ENCODE data around the gene NFX1. TPM values are rescaled to one million over a fixed set of nuclear protein-coding genes. Genes with fewer than 3 reads are reported as not detected.
"Not testable (repeated sequence)": the region's sequence is repeated elsewhere in the genome, so short reads cannot be mapped to it uniquely, and the experiment has no call there.

Gene NFX1
- total and polyA plus RNA-seq, 2 donors (not counting 1 experiment from before 2014, with no cell fraction given): 30.2 to 39.5 TPM

DNA sequence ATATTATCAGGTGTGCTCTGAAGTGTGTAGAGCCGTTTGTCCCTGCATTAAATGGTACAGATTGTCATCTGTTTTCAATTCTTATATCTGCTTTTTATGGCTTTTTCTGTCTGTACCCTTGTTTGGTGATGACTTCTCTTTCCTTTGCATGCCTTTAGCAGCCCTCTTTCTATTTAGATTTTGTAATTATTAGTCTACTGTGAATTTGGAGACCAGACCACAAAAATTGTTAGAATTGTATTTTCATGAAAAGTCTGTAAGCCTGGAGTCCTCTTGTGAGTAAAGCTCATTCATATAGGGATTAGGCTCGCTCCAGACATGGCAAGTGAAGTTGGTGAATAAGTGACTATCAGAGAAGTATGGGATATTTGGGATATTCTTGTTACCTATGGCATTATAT, 41.7 kb downstream of the NFX1 start:
- no peak for TF ChIP-seq EZH2 (IDR thresholded peaks at IDR 0.05; ENCODE audit: low read length, missing control alignments)
- no peak for TF ChIP-seq CTCF (conservative IDR thresholded peaks at IDR 0.05 in 1 of 2, IDR thresholded peaks at IDR 0.05 in 1 of 2; ENCODE audit: low read depth in 1 of 2, low read length in 2 of 2)
- H3K9me3 ChIP-seq (ENCODE audit: control insufficient read depth, insufficient read depth, low read depth, low read length): no peaks in the 10 kb centered on the region
- no peaks in the 10 kb centered on the region for H3K27me3 ChIP-seq (ENCODE audit: control insufficient read depth, insufficient read depth, low read length)
- peaks cover 9% of the 10 kb centered on the region for H3K4me1 ChIP-seq (ENCODE audit: control insufficient read depth, extremely low read depth, insufficient read depth, low read length)
- no peak overlapping the region for H3K27ac ChIP-seq (ENCODE audit: insufficient read depth, low read length)
- H3K4me2 ChIP-seq (ENCODE audit: extremely low read depth, insufficient read depth, low read length): no peak overlapping the region
- H2AFZ ChIP-seq (ENCODE audit: low read length): no peak overlapping the region
- H3K36me3 ChIP-seq (ENCODE audit: control insufficient read depth, insufficient read depth, low read length): peaks cover 5% of the 10 kb centered on the region
- H3K4me3 ChIP-seq (replicated peaks in 1 of 4; ENCODE audit: control extremely low read depth in 1 of 4, insufficient read depth in 1 of 4, low read depth in 3 of 4, low read length in 4 of 4): no peak overlapping the region
- DNase-seq (ENCODE audit: low read depth in 2 of 2): no peak
- no peak overlapping the region for H3K9ac ChIP-seq (ENCODE audit: insufficient read depth, low read length)
- no peaks in the 10 kb centered on the region for H3K79me2 ChIP-seq (ENCODE audit: control insufficient read depth, insufficient read depth, low read length)
- no peaks in the 10 kb centered on the region for H4K20me1 ChIP-seq (ENCODE audit: control insufficient read depth, extremely low read depth, insufficient read depth, low read length)

DNA sequence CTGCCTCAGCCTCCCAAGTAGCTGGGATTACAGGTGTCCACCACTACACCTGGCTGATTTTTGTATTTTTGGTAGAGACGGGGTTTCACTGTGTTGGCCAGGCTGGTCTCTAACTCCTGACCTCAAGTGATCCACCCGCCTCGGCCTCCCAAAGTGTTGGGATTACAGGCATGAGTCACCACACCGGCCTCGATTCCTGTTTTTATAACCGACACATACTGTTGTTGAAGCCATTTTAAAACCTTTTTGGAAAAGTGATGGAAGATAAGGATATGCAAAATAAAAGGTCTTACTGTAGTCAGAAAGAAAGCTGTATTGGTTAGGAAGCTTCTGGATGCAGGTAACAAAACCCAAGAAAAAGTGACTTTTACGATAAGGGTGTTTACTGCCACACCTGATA, 42.6 kb downstream of the NFX1 start:
- not testable (repeated sequence) for H3K9ac ChIP-seq (ENCODE audit: insufficient read depth, low read length); H3K9me3 ChIP-seq (ENCODE audit: control insufficient read depth, insufficient read depth, low read depth, low read length); H3K4me1 ChIP-seq (ENCODE audit: control insufficient read depth, extremely low read depth, insufficient read depth, low read length); H3K4me2 ChIP-seq (ENCODE audit: extremely low read depth, insufficient read depth, low read length); H4K20me1 ChIP-seq (ENCODE audit: control insufficient read depth, extremely low read depth, insufficient read depth, low read length); H2AFZ ChIP-seq (ENCODE audit: low read length); H3K27me3 ChIP-seq (ENCODE audit: control insufficient read depth, insufficient read depth, low read length); H3K79me2 ChIP-seq (ENCODE audit: control insufficient read depth, insufficient read depth, low read length); H3K4me3 ChIP-seq (replicated peaks in 1 of 4; ENCODE audit: control extremely low read depth in 1 of 4, insufficient read depth in 1 of 4, low read depth in 3 of 4, low read length in 4 of 4); H3K36me3 ChIP-seq (ENCODE audit: control insufficient read depth, insufficient read depth, low read length); H3K27ac ChIP-seq (ENCODE audit: insufficient read depth, low read length)
- DNase-seq (ENCODE audit: low read depth in 2 of 2): peak in 1 of 2 donors; percentile 32

DNA sequence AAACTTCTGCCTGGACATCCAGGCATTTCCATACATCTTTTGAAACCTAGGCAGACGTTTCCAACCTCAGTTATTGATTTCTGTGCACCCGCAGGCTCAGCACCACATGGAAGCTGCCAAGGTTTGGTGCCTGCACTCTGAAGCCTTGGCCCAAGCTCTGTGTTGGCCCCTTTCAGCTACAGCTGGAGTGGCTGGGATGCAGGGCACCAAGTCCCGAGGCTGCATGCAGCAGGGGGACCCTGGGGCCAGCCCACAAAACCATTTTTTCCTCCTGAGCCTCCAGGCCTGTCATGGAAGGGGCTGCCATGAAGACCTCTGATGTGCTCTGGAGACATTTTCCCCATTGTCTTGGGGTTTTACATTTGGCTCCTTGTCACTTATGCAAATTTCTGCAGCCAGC, 49.9 kb downstream of the NFX1 start:
- no peaks in the 10 kb centered on the region for H3K4me1 ChIP-seq (ENCODE audit: control insufficient read depth, extremely low read depth, insufficient read depth, low read length)
- DNase-seq (ENCODE audit: low read depth in 2 of 2): no peak
- no peaks in the 10 kb centered on the region for H3K9me3 ChIP-seq (ENCODE audit: control insufficient read depth, insufficient read depth, low read depth, low read length)
- H3K27me3 ChIP-seq (ENCODE audit: control insufficient read depth, insufficient read depth, low read length): no peaks in the 10 kb centered on the region
- no peak overlapping the region for H2AFZ ChIP-seq (ENCODE audit: low read length)
- no peak for TF ChIP-seq CTCF (conservative IDR thresholded peaks at IDR 0.05 in 1 of 2, IDR thresholded peaks at IDR 0.05 in 1 of 2; ENCODE audit: low read depth in 1 of 2, low read length in 2 of 2)
- TF ChIP-seq EZH2 (IDR thresholded peaks at IDR 0.05; ENCODE audit: low read length, missing control alignments): no peak
- no peak overlapping the region for H3K27ac ChIP-seq (ENCODE audit: insufficient read depth, low read length)
- H3K9ac ChIP-seq (ENCODE audit: insufficient read depth, low read length): no peak overlapping the region
- H4K20me1 ChIP-seq (ENCODE audit: control insufficient read depth, extremely low read depth, insufficient read depth, low read length): no peaks in the 10 kb centered on the region
- no peak overlapping the region for H3K4me3 ChIP-seq (replicated peaks in 1 of 4; ENCODE audit: control extremely low read depth in 1 of 4, insufficient read depth in 1 of 4, low read depth in 3 of 4, low read length in 4 of 4)
- H3K36me3 ChIP-seq (ENCODE audit: control insufficient read depth, insufficient read depth, low read length): peaks cover 13% of the 10 kb centered on the region
- H3K79me2 ChIP-seq (ENCODE audit: control insufficient read depth, insufficient read depth, low read length): no peaks in the 10 kb centered on the region
- H3K4me2 ChIP-seq (ENCODE audit: extremely low read depth, insufficient read depth, low read length): no peak overlapping the region

Measured in fibroblast of lung (primary cell).